HepG2 (cell line): ENCODE measurements around the gene FAM234B. TPM values are rescaled to one million over a fixed set of nuclear protein-coding genes. Genes with fewer than 3 reads are reported as not detected.

ENCODE experiments used
- ATAC-seq: fragments of 200-7000 bp; cut with Tn5 transposase; 3 replicates; pipeline ENCODE4 v1.9.1; 2020; ENCODE audit warnings: mild to moderate bottlenecking, moderate library complexity
- BruUV-seq: library from RNA; stranded (reverse); fragments of 400-500 nt; replicated peaks from 2 replicates; lab custom pipeline; 2021; lab: Mats Ljungman, UMichigan
- CTCF ChIA-PET: fragments of 300-600 bp; formaldehyde crosslinking; extraction: SDS; loops from one replicate; lab custom pipeline; 2021; ENCODE audit warnings: low total read pairs, inconsistent platforms, low intra/inter-chr PET ratio; lab: Yijun Ruan, JAX
- POLR2A ChIA-PET: fragments of 350-600 bp; sonication (Branson Sonifier 250); formaldehyde crosslinking; loops from one replicate; lab custom pipeline; 2020; ENCODE audit warnings: antibody characterized with exemption, inconsistent platforms; lab: Yijun Ruan, JAX
- DNase-seq: peaks from one replicate; pipeline ENCODE4 v3.0.0-alpha.2; 2015; ENCODE audit warnings: low spot score
- FAIRE-seq: peaks from 3 replicates; lab custom pipeline; 2011; peaks lifted over from hg19 to GRCh38; lab: Jason Lieb, UNC
- H2AFZ ChIP-seq: one replicate; pipeline ENCODE4 v1.6.1; 2011; ENCODE audit warnings: low read length, inconsistent platforms
- H3K27ac ChIP-seq: fragments of 300-600 bp; 3 replicates; pipeline ENCODE4 v1.8.0; 2011; ENCODE audit warnings: mixed run types, mild to moderate bottlenecking, mixed read lengths, low read length, inconsistent platforms; ENCODE audit not compliant: insufficient read depth; ENCODE audit errors: extremely low read length
- H3K27me3 ChIP-seq, 2 experiments: fragments of 200-600 bp in 1 of 2; 2 replicates in 1 of 2; 3 replicates in 1 of 2; pipeline versions ENCODE4 v1.6.0 to v1.8.0; 2011; ENCODE audit warnings: low read length in 2 of 2, mild to moderate bottlenecking in 2 of 2, moderate library complexity in 2 of 2, inconsistent platforms in 1 of 2; ENCODE audit not compliant: insufficient read depth in 2 of 2, control insufficient read depth in 1 of 2
- H3K36me3 ChIP-seq, 2 experiments: fragments of 200-600 bp in 1 of 2; replicated peaks in 1 of 2; 2 replicates in 1 of 2; 3 replicates in 1 of 2; pipeline versions ENCODE4 v1.5.1 to v1.8.0; 2011; ENCODE audit warnings: low read length in 2 of 2, inconsistent platforms in 1 of 2; ENCODE audit not compliant: insufficient read depth in 2 of 2, control insufficient read depth in 1 of 2
- H3K4me1 ChIP-seq: 2 replicates; pipeline ENCODE4 v1.5.1; 2012; ENCODE audit warnings: low read length, inconsistent platforms; ENCODE audit not compliant: insufficient read depth
- H3K4me2 ChIP-seq: 2 replicates; pipeline ENCODE4 v1.6.0; 2011; ENCODE audit warnings: low read depth, low read length, inconsistent platforms
- H3K4me3 ChIP-seq, 3 experiments: fragments of 200-600 bp in 1 of 3; sonication (generic), shearing (Covaris generic) in 1 of 3; replicated peaks in 1 of 3; 2 replicates each; pipeline ENCODE4 v1.5.1; 2011 to 2016; ENCODE audit warnings: low read length in 3 of 3, inconsistent platforms in 2 of 3, low read depth in 2 of 3, mild to moderate bottlenecking in 2 of 3, control low read depth in 1 of 3, mixed read lengths in 1 of 3; ENCODE audit not compliant: insufficient read depth in 1 of 3
- H3K79me2 ChIP-seq: one replicate; pipeline ENCODE4 v1.6.1; 2011; ENCODE audit warnings: low read length, inconsistent platforms; ENCODE audit not compliant: insufficient read depth
- H3K9ac ChIP-seq: 2 replicates; pipeline ENCODE4 v1.6.0; 2011; ENCODE audit warnings: mild to moderate bottlenecking, low read depth, low read length, inconsistent platforms; ENCODE audit not compliant: insufficient read depth
- H3K9me3 ChIP-seq: 2 replicates; pipeline ENCODE4 v1.5.1; 2012; ENCODE audit warnings: mild to moderate bottlenecking, low read length
- H4K20me1 ChIP-seq: 2 replicates; pipeline ENCODE4 v1.6.0; 2011; ENCODE audit warnings: inconsistent platforms, mild to moderate bottlenecking, low read length, moderate library complexity; ENCODE audit not compliant: insufficient read depth
- ATM ChIP-seq: fragments of 450-650 bp; IDR thresholded peaks from 2 replicates; pipeline ENCODE4 v1.7.1; 2017; ENCODE audit warnings: mild to moderate bottlenecking, borderline replicate concordance
- LBX2 ChIP-seq: sonication (generic); formaldehyde crosslinking; IDR thresholded peaks from 2 replicates; pipeline ENCODE4 v1.5.0; 2020; ENCODE audit warnings: missing genetic modification reagents, mild to moderate bottlenecking, borderline replicate concordance
- NFKB2 ChIP-seq: sonication (generic); formaldehyde crosslinking; IDR thresholded peaks from 2 replicates; pipeline ENCODE4 v1.4.0; 2020; ENCODE audit warnings: missing genetic modification reagents, borderline replicate concordance
- SP140L ChIP-seq: sonication (generic); formaldehyde crosslinking; IDR thresholded peaks from 2 replicates; pipeline ENCODE4 v1.4.0; 2020; ENCODE audit warnings: missing genetic modification reagents, borderline replicate concordance
- USF2 ChIP-seq, 2 experiments: sonication (generic) in 1 of 2; formaldehyde crosslinking in 1 of 2; IDR thresholded peaks; 2 replicates each; pipeline versions ENCODE4 v1.5.1 to v1.6.1; 2011 to 2020; ENCODE audit warnings: borderline replicate concordance in 1 of 2, low read depth in 1 of 2, low read length in 1 of 2, mild to moderate bottlenecking in 1 of 2, missing genetic modification reagents in 1 of 2, moderate library complexity in 1 of 2
- XRCC5 ChIP-seq: fragments of 200-400 bp; formaldehyde crosslinking; optimal IDR thresholded peaks from 2 replicates; pipeline ENCODE3; 2017; ENCODE audit warnings: mild to moderate bottlenecking, low read length
- ZNF142 ChIP-seq: sonication (generic); formaldehyde crosslinking; IDR thresholded peaks from 2 replicates; pipeline ENCODE4 v1.4.0; 2020; ENCODE audit warnings: missing genetic modification reagents
- ZNF234 ChIP-seq: sonication (generic); formaldehyde crosslinking; conservative IDR thresholded peaks from 2 replicates; pipeline ENCODE4 v1.5.1; 2020; ENCODE audit warnings: mild to moderate bottlenecking, missing genetic modification reagents
- whole genome bisulfite sequencing: methylation state at CpG from one replicate; pipeline ENCODE4 v1.1.6; 2017; ENCODE audit warnings: low lambda C conversion rate; 5-methylcytosine and 5-hydroxymethylcytosine counted together
- in situ Hi-C: cut with HindIII; loops from 2 replicates; pipeline ENCODE4 v1.10.0; 2017; ENCODE audit warnings: low pct_unique_long_range_greater_than_20kb; ENCODE audit not compliant: extremely low pct_ligation_motif_present
- intact Hi-C: fragments of 100-400 bp; cut with micrococcal nuclease; formaldehyde crosslinking; loops from one replicate; pipeline ENCODE4 v1.10.0; 2022; ENCODE audit not compliant: unreplicated experiment
- polyA plus RNA-seq, 8 experiments: library from polyadenylated mRNA; depleted of rRNA in 3 of 8; stranded (reverse) in 7 of 8; unstranded in 1 of 8; fragments of >200 nt; fragmentation: Illumina TruSeq in 4 of 8; extraction: Trizol in 4 of 8; gene quantifications; 2 replicates each; pipeline versions ENCODE4 v1.2.1 to v1.2.3, GENCODE V29; 2011 to 2016; ENCODE audit warnings: low read depth in 4 of 8, missing spikeins in 1 of 8, mixed read lengths in 1 of 8; ENCODE audit not compliant: insufficient read depth in 1 of 8
- total RNA-seq, 5 experiments: library from RNA; depleted of rRNA; stranded (reverse); fragments of >200 nt; fragmentation: Illumina TruSeq; extraction: Trizol; gene quantifications; 2 replicates each; pipeline ENCODE4 v1.2.3, GENCODE V29; 2016; ENCODE audit warnings: low read depth in 1 of 5
- TF ChIP-seq, protein P1 (sequence below): IDR thresholded peaks from 2 replicates; pipeline ENCODE4 v1.6.1; 2016
- TF ChIP-seq, protein P2 (sequence below): sonication (generic); formaldehyde crosslinking; IDR thresholded peaks from 2 replicates; pipeline ENCODE4 v1.8.1; 2022; ENCODE audit warnings: low read depth, mild to moderate bottlenecking, missing genetic modification reagents

The FAM234B gene
- total and polyA plus RNA-seq, 2 of the 13 experiments (the other 11 are each of a cell fraction or from before 2014, with no cell fraction given), result 7.8 to 13.8 TPM

- Histone ChIP-seq H3K4me3 (no peak overlapping the region), H3K27ac (no peak overlapping the region), H3K9ac (no peak overlapping the region), H3K36me3 (no peaks in the 10 kb centered on the region; a peak in 1 of 5 replicates), H3K9me3 (peaks cover 5% of the 10 kb centered on the region), H3K27me3 (no peaks in the 10 kb centered on the region), H3K4me1 (peaks cover 17% of the 10 kb centered on the region), H2AFZ (no peak overlapping the region), H3K4me2 (no peak overlapping the region), H3K79me2 (no peaks in the 10 kb centered on the region), H4K20me1 (no peaks in the 10 kb centered on the region)
- 46% methylated on average over 2 of the region's 2 CpGs for WGBS
- DNase-seq (no peak), FAIRE-seq (no peak), ATAC-seq (no peak)
- intact Hi-C loops (no loop called here), in situ Hi-C loops (no loop called here)
- no TSS peak for BruUV-seq
- ChIA-PET CTCF (no interaction called here), POLR2A (no interaction called here)
- no peak for TF ChIP-seq ZNF142 (CRISPR knock-in tag)
- no peak for TF ChIP-seq NFKB2
- TF ChIP-seq ATM, result no peak
- no peak for TF ChIP-seq XRCC5
- TF ChIP-seq ZNF234, result no peak
- TF ChIP-seq SP140L (CRISPR knock-in tag), result no peak
- TF ChIP-seq, protein P1, sequence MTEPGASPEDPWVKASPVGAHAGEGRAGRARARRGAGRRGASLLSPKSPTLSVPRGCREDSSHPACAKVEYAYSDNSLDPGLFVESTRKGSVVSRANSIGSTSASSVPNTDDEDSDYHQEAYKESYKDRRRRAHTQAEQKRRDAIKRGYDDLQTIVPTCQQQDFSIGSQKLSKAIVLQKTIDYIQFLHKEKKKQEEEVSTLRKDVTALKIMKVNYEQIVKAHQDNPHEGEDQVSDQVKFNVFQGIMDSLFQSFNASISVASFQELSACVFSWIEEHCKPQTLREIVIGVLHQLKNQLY (CRISPR knock-in tag), result no peak
- TF ChIP-seq LBX2 (CRISPR knock-in tag), result no peak
- TF ChIP-seq USF2 (IDR thresholded peaks at IDR 0.05; ENCODE audit: low read depth, low read length), result no peak
- TF ChIP-seq USF2 (CRISPR knock-in tag; IDR thresholded peaks at IDR 0.05; ENCODE audit: borderline replicate concordance), result no peak
- TF ChIP-seq, protein P2, sequence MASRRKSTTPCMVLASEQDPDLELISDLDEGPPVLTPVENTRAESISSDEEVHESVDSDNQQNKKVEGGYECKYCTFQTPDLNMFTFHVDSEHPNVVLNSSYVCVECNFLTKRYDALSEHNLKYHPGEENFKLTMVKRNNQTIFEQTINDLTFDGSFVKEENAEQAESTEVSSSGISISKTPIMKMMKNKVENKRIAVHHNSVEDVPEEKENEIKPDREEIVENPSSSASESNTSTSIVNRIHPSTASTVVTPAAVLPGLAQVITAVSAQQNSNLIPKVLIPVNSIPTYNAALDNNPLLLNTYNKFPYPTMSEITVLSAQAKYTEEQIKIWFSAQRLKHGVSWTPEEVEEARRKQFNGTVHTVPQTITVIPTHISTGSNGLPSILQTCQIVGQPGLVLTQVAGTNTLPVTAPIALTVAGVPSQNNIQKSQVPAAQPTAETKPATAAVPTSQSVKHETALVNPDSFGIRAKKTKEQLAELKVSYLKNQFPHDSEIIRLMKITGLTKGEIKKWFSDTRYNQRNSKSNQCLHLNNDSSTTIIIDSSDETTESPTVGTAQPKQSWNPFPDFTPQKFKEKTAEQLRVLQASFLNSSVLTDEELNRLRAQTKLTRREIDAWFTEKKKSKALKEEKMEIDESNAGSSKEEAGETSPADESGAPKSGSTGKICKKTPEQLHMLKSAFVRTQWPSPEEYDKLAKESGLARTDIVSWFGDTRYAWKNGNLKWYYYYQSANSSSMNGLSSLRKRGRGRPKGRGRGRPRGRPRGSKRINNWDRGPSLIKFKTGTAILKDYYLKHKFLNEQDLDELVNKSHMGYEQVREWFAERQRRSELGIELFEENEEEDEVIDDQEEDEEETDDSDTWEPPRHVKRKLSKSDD (CRISPR knock-in tag), result no peak
These were observed 8.2 kb downstream of the FAM234B start for GRCh38 chr12:13052421-13052820.
